Endothelial cell of umbilical vein (primary cell): ENCODE data around the gene ZKSCAN1. TPM values are rescaled to one million over a fixed set of nuclear protein-coding genes. Genes with fewer than 3 reads are reported as not detected.

ENCODE experiments used
- BruUV-seq: library from RNA; stranded (reverse); fragments of 400-500 nt; replicated peaks from 2 replicates; lab custom pipeline; 2021; lab: Mats Ljungman, UMichigan
- CTCF ChIA-PET: fragments of 300-600, 350-600 bp; sonication (Branson Sonifier 250); formaldehyde crosslinking; loops from one replicate; lab custom pipeline; 2021; ENCODE audit warnings: antibody characterized with exemption, inconsistent platforms; lab: Charles Lee
- POLR2A ChIA-PET: fragments of 300-600, 350-600 bp; sonication (Branson Sonifier 250); formaldehyde crosslinking; loops from one replicate; lab custom pipeline; 2021; ENCODE audit warnings: antibody characterized with exemption, inconsistent platforms; lab: Charles Lee
- DNase-seq: peaks from one replicate; pipeline ENCODE4 v3.0.0-alpha.2; 2011; ENCODE audit warnings: low read depth, low spot score
- FAIRE-seq: peaks from 2 replicates; lab custom pipeline; 2011; peaks lifted over from hg19 to GRCh38; lab: Jason Lieb, UNC
- H2AFZ ChIP-seq: 2 replicates; pipeline ENCODE4 v1.6.0; 2012; ENCODE audit warnings: low read depth, low read length, control low read depth, inconsistent platforms
- H3K27ac ChIP-seq: 2 replicates; pipeline ENCODE4 v1.5.1; 2011; ENCODE audit warnings: low read depth, mild to moderate bottlenecking, control low read depth, low read length, moderate library complexity; ENCODE audit not compliant: insufficient read depth
- H3K27me3 ChIP-seq, 2 experiments: 2 replicates each; pipeline versions ENCODE4 v1.6.0 to v1.6.1; 2011; ENCODE audit warnings: low read length in 2 of 2, mixed read lengths in 1 of 2; ENCODE audit not compliant: control insufficient read depth in 2 of 2, insufficient read depth in 2 of 2
- H3K36me3 ChIP-seq, 2 experiments: 2 replicates in 1 of 2; 3 replicates in 1 of 2; pipeline ENCODE4 v1.5.1; 2011; ENCODE audit warnings: low read length in 2 of 2, mild to moderate bottlenecking in 1 of 2, moderate library complexity in 1 of 2; ENCODE audit not compliant: control insufficient read depth in 2 of 2, insufficient read depth in 2 of 2; ENCODE audit errors: extremely low read depth in 1 of 2
- H3K4me1 ChIP-seq: 3 replicates; pipeline ENCODE4 v1.5.1; 2011; ENCODE audit warnings: mild to moderate bottlenecking, low read length; ENCODE audit not compliant: control insufficient read depth, insufficient read depth; ENCODE audit errors: extremely low read depth
- H3K4me2 ChIP-seq: 2 replicates; pipeline ENCODE4 v1.6.1; 2011; ENCODE audit warnings: low read length, control low read depth, mixed read lengths; ENCODE audit not compliant: insufficient read depth
- H3K4me3 ChIP-seq, 3 experiments: fragments of 200-600 bp in 1 of 3; sonication (generic), shearing (Covaris generic) in 1 of 3; replicated peaks in 1 of 3; 2 replicates each; pipeline ENCODE4 v1.5.1; 2011 to 2016; ENCODE audit warnings: control low read depth in 3 of 3, low read length in 3 of 3, mild to moderate bottlenecking in 2 of 3, inconsistent platforms in 1 of 3, low read depth in 1 of 3, moderate library complexity in 1 of 3; ENCODE audit not compliant: insufficient read depth in 1 of 3
- H3K79me2 ChIP-seq: 2 replicates; pipeline ENCODE4 v1.6.0; 2012; ENCODE audit warnings: low read length, inconsistent platforms; ENCODE audit not compliant: control insufficient read depth, insufficient read depth
- H3K9ac ChIP-seq: replicated peaks from 2 replicates; pipeline ENCODE3; 2011; ENCODE audit warnings: low read length, control low read depth; ENCODE audit not compliant: insufficient read depth; ENCODE audit errors: extremely low read depth
- H3K9me1 ChIP-seq: replicated peaks from 3 replicates; pipeline ENCODE4 v1.6.0; 2011; ENCODE audit warnings: mild to moderate bottlenecking, low read length; ENCODE audit not compliant: control insufficient read depth, insufficient read depth; ENCODE audit errors: extremely low read depth
- H3K9me3 ChIP-seq: replicated peaks from 2 replicates; pipeline ENCODE4 v1.5.1; 2012; ENCODE audit warnings: low read length, inconsistent platforms; ENCODE audit not compliant: control insufficient read depth, insufficient read depth
- H4K20me1 ChIP-seq: replicated peaks from 2 replicates; pipeline ENCODE3; 2011; ENCODE audit warnings: mild to moderate bottlenecking, low read length; ENCODE audit not compliant: control insufficient read depth, insufficient read depth; ENCODE audit errors: extremely low read depth
- EZH2 ChIP-seq: IDR thresholded peaks from 2 replicates; pipeline ENCODE4 v1.6.1; 2012; ENCODE audit warnings: borderline replicate concordance, low read depth, mild to moderate bottlenecking, moderate library complexity, low read length, inconsistent platforms; ENCODE audit not compliant: severe bottlenecking
- FOS ChIP-seq: IDR thresholded peaks from 2 replicates; pipeline ENCODE4 v1.6.1; 2011; ENCODE audit warnings: mild to moderate bottlenecking, low read length, moderate library complexity, borderline replicate concordance; ENCODE audit not compliant: insufficient read depth
- GATA2 ChIP-seq: IDR thresholded peaks from 2 replicates; pipeline ENCODE4 v1.7.0; 2011; ENCODE audit warnings: low read depth, mild to moderate bottlenecking, moderate library complexity, mixed read lengths, low read length; ENCODE audit not compliant: insufficient read length, insufficient read depth
- JUN ChIP-seq: IDR thresholded peaks from 2 replicates; pipeline ENCODE4 v1.6.1; 2011; ENCODE audit warnings: borderline replicate concordance, low read depth; ENCODE audit not compliant: insufficient read length, insufficient read depth
- MYC ChIP-seq: IDR thresholded peaks from one replicate; pipeline ENCODE4 v1.6.1; 2011; ENCODE audit warnings: mild to moderate bottlenecking, low read depth, low read length
- POLR2A ChIP-seq: IDR thresholded peaks from 2 replicates; pipeline ENCODE4 v1.6.1; 2012; ENCODE audit warnings: low read depth, mild to moderate bottlenecking, control low read depth, low read length
- POLR2AphosphoS5 ChIP-seq: IDR thresholded peaks from 2 replicates; pipeline ENCODE4 v1.6.1; 2012; ENCODE audit warnings: low read depth, mild to moderate bottlenecking, control low read depth, low read length, moderate library complexity; ENCODE audit not compliant: insufficient read depth
- dilution Hi-C: fragments of 300-500 bp; cut with MboI; formaldehyde crosslinking; loops from one replicate; pipeline ENCODE4 v1.15.0; 2019; ENCODE audit warnings: low sequenced_read_pairs; ENCODE audit not compliant: extremely low pct_ligation_motif_present
- intact Hi-C: fragments of 100-400 bp; cut with micrococcal nuclease; formaldehyde crosslinking; loops from one replicate; pipeline ENCODE4 v1.10.0; 2022
- polyA plus RNA-seq, 4 experiments: library from polyadenylated mRNA; depleted of rRNA in 3 of 4; stranded (reverse) in 3 of 4; unstranded in 1 of 4; fragments of >200 nt; gene quantifications; 2 replicates each; pipeline versions ENCODE4 v1.2.1 to v1.2.3, GENCODE V29; 2011 to 2012; ENCODE audit warnings: missing spikeins in 1 of 4
- total RNA-seq: library from RNA; stranded (reverse); gene quantifications from 2 replicates; pipeline ENCODE4 v1.2.3, GENCODE V29; 2021
- TF ChIP-seq, protein P1 (sequence below), 2 donors: IDR thresholded peaks; 1 replicate in 1 of 2; 2 replicates in 1 of 2; pipeline ENCODE4 v1.5.1; 2011; ENCODE audit warnings: low read length in 2 of 2, mild to moderate bottlenecking in 2 of 2, moderate library complexity in 2 of 2, control low read depth in 1 of 2, inconsistent platforms in 1 of 2, low read depth in 1 of 2; ENCODE audit not compliant: insufficient read depth in 1 of 2; ENCODE audit errors: extremely low read depth in 1 of 2
- TF ChIP-seq, protein P2 (sequence below): IDR thresholded peaks from 2 replicates; pipeline ENCODE4 v1.6.1; 2011; ENCODE audit not compliant: insufficient read depth, insufficient read length

The ZKSCAN1 gene
- total and polyA plus RNA-seq, 2 donors (not counting 3 experiments of a cell fraction or from before 2014, with no cell fraction given), result 12.3 to 57.8 TPM

DNA sequence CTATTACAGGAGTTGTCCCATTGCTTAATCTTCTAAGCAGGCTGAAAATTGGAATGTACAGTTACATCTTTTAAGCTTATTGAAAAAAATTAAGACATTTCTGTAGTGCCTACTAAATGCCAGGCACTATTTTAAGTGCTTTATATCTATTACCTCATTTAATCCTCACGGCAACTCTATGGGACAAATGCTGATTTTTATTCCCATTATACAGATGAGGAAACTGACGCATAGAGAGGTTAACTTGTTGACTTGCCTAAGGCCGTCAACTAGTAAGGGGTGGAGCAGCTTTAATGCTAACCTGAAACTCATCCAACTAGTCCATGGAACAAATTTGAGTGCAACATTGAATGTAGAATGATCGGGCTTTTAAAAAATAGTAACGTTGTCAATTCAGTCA, 2.5 kb downstream of the ZKSCAN1 start:
- H3K4me2 ChIP-seq, result no peak overlapping the region
- BruUV-seq, result no TSS peak
- no peak overlapping the region for H3K27ac ChIP-seq
- no peak overlapping the region for H3K4me3 ChIP-seq
- POLR2A ChIA-PET, result no interaction called here
- H3K36me3 ChIP-seq, result peaks cover 2 to 4% of the 10 kb centered on the region in 2 experiments
- CTCF ChIA-PET, result interaction anchor here (0.7 to 1.3 kb wide), 6 partner anchors 8 to 32 kb away, joined by 3 to 8 read pairs (median 3); partner anchors contain the start of gene ZSCAN21
- TF ChIP-seq POLR2AphosphoS5 (no peak), MYC (no peak), POLR2A (no peak), JUN (no peak), EZH2 (no peak), FOS (no peak), GATA2 (no peak)
- TF ChIP-seq, protein P1, sequence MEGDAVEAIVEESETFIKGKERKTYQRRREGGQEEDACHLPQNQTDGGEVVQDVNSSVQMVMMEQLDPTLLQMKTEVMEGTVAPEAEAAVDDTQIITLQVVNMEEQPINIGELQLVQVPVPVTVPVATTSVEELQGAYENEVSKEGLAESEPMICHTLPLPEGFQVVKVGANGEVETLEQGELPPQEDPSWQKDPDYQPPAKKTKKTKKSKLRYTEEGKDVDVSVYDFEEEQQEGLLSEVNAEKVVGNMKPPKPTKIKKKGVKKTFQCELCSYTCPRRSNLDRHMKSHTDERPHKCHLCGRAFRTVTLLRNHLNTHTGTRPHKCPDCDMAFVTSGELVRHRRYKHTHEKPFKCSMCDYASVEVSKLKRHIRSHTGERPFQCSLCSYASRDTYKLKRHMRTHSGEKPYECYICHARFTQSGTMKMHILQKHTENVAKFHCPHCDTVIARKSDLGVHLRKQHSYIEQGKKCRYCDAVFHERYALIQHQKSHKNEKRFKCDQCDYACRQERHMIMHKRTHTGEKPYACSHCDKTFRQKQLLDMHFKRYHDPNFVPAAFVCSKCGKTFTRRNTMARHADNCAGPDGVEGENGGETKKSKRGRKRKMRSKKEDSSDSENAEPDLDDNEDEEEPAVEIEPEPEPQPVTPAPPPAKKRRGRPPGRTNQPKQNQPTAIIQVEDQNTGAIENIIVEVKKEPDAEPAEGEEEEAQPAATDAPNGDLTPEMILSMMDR (IDR thresholded peaks at IDR 0.05; ENCODE audit: extremely low read depth in 1 of 2, insufficient read depth in 1 of 2, low read depth in 1 of 2, low read length in 2 of 2), result no peak
- TF ChIP-seq, protein P2, sequence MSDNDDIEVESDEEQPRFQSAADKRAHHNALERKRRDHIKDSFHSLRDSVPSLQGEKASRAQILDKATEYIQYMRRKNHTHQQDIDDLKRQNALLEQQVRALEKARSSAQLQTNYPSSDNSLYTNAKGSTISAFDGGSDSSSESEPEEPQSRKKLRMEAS, result no peak
- H4K20me1 ChIP-seq, result no peaks in the 10 kb centered on the region
- H3K9ac ChIP-seq, result no peak overlapping the region
- intact Hi-C loops (loop anchor here (2.0 kb wide), 1 partner anchor 23 kb away; no protein-coding TSS in a partner anchor), dilution Hi-C loops (no loop called here)
- H3K79me2 ChIP-seq, result peaks cover 51% of the 10 kb centered on the region
- H3K9me3 ChIP-seq, result no peaks in the 10 kb centered on the region
- DNase-seq (no peak), FAIRE-seq (no peak)
- H2AFZ ChIP-seq, result no peak overlapping the region
- no peaks in the 10 kb centered on the region for H3K9me1 ChIP-seq
- H3K27me3 ChIP-seq, result no peaks in the 10 kb centered on the region
- peaks cover 12% of the 10 kb centered on the region for H3K4me1 ChIP-seq
